GM21360 (cell line): ENCODE results near the gene CADM4.

Experiments
- ATAC-seq: cut with Tn5 transposase; IDR thresholded peaks from one replicate; pipeline ENCODE4 v1.9.1; 2021; ENCODE audit warnings: mild to moderate bottlenecking, moderate library complexity; ENCODE audit not compliant: unreplicated experiment

CADM4 gene

GRCh38 chr19:43634872-43635560, 4.6 kb downstream of the CADM4 start:
- no peak for ATAC-seq

GRCh38 chr19:43634506-43634871, 5.2 kb downstream of the CADM4 start:
- ATAC-seq = no peak

GRCh38 chr19:43634068-43634467, 5.6 kb downstream of the CADM4 start:
- no peak for ATAC-seq

GRCh38 chr19:43633520-43633919, 6.1 kb downstream of the CADM4 start:
- no peak for ATAC-seq

- no peak for ATAC-seq
Measured at GRCh38 chr19:43631491-43631890, 8.2 kb downstream of the CADM4 start.

- no peak for ATAC-seq
Measured at GRCh38 chr19:43628646-43629326, 10.9 kb downstream of the CADM4 start.

- ATAC-seq = no peak
Measured at GRCh38 chr19:43626838-43627237, 12.8 kb downstream of the CADM4 start.

- no peak for ATAC-seq
Measured at GRCh38 chr19:43625918-43626579, 13.6 kb downstream of the CADM4 start.

GRCh38 chr19:43624933-43625332, 14.7 kb downstream of the CADM4 start:
- ATAC-seq = no peak

GRCh38 chr19:43623889-43624670, 15.6 kb downstream of the CADM4 start:
- no peak for ATAC-seq

GRCh38 chr19:43622956-43623355, 16.7 kb downstream of the CADM4 start:
- ATAC-seq = no peak

GRCh38 chr19:43622070-43622469, 17.6 kb downstream of the CADM4 start:
- no peak for ATAC-seq

GRCh38 chr19:43620061-43621001, 19.3 kb downstream of the CADM4 start:
- no peak for ATAC-seq

GRCh38 chr19:43619262-43620060, 20.2 kb downstream of the CADM4 start, which contains the start of gene ZNF428:
TSS of gene ZNF428 (minus strand) at chr19:43619629. CDS start at chr19:43614304, 5,325 bp downstream.
- ATAC-seq = peak; percentile 67

GRCh38 chr19:43618921-43619261, 20.8 kb downstream of the CADM4 start:
- peak; percentile 12 for ATAC-seq

- ATAC-seq = no peak
Measured at GRCh38 chr19:43616954-43617353, 22.7 kb downstream of the CADM4 start.

GRCh38 chr19:43616306-43616705, 23.3 kb downstream of the CADM4 start:
- ATAC-seq = no peak

- ATAC-seq = no peak
Measured at GRCh38 chr19:43612374-43612773, 27.3 kb downstream of the CADM4 start.

GRCh38 chr19:43611788-43612187, 27.9 kb downstream of the CADM4 start, which contains the start of gene SRRM5:
TSS of gene SRRM5 (plus strand) at chr19:43612088. CDS start at chr19:43612122, 34 bp downstream.
- no peak for ATAC-seq
